ENCODE results near the gene GARNL3.

GARNL3 gene

DNA sequence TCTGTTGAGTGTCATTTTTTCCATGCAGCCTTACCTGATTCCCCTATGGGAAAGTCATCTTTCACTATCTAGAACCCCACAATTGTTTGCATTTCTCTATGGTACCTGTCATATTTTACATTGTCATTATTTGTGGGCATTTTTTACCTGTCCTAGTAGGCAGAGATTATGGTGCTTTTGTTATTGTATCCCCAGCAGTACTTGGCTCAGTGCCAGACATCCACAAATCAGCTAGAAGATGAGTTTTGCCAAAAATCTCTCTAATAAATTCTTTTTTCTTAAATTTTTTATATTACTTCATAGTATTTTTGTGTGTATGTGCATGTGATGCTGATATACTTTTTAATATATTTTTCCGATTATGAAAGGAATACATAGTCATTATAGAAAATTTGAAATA, 13.2 kb downstream of the GARNL3 start:
- TF ChIP-seq, protein P1, sequence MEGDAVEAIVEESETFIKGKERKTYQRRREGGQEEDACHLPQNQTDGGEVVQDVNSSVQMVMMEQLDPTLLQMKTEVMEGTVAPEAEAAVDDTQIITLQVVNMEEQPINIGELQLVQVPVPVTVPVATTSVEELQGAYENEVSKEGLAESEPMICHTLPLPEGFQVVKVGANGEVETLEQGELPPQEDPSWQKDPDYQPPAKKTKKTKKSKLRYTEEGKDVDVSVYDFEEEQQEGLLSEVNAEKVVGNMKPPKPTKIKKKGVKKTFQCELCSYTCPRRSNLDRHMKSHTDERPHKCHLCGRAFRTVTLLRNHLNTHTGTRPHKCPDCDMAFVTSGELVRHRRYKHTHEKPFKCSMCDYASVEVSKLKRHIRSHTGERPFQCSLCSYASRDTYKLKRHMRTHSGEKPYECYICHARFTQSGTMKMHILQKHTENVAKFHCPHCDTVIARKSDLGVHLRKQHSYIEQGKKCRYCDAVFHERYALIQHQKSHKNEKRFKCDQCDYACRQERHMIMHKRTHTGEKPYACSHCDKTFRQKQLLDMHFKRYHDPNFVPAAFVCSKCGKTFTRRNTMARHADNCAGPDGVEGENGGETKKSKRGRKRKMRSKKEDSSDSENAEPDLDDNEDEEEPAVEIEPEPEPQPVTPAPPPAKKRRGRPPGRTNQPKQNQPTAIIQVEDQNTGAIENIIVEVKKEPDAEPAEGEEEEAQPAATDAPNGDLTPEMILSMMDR (IDR thresholded peaks at IDR 0.05; ENCODE audit: insufficient read depth, low read depth, low read length, missing control alignments) = no peak
- no peak for DNase-seq (ENCODE audit: low read depth)
- no peak overlapping the region for H3K4me3 ChIP-seq (ENCODE audit: low read depth, low read length)

- TF ChIP-seq, protein P1 (IDR thresholded peaks at IDR 0.05; ENCODE audit: insufficient read depth, low read depth, low read length, missing control alignments) = no peak
- H3K4me3 ChIP-seq (ENCODE audit: low read depth, low read length) = no peak overlapping the region
- no peak for DNase-seq (ENCODE audit: low read depth)
These were observed 13.8 kb downstream of the GARNL3 start for GRCh38 chr9:127278372-127278771.

DNA sequence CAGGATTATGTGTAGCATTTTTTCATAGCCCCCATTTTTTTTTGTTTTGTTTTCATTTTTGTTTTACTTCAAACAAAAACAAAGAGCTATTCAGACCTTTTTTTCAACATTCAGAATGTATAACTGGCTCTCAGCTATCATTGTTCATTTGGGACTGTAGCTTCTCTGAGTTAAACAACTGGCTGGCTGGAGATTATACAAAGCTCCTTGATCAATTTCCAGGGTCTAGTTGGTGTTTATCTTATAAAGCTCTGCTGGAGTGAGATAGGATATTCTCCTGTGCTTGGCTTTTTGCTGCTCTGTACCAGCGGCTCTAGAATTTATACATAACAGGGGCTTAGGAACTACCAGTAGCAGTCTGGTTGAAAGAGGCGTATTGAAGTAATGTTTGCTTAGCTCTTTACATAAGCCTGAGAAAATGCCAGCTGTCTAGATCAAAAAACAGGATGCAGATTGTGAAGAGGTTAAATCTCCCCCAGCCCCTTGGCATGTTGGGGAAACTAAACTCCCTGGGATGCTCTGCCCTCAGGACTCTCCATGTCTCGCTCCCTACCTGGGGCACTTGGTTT, 15.2 kb downstream of the GARNL3 start:
- no peak overlapping the region for H3K4me3 ChIP-seq (ENCODE audit: low read depth, low read length)
- TF ChIP-seq, protein P1 (IDR thresholded peaks at IDR 0.05; ENCODE audit: insufficient read depth, low read depth, low read length, missing control alignments) = no peak
- DNase-seq (ENCODE audit: low read depth) = no peak

GRCh38 chr9:127280880-127281660, 16.5 kb downstream of the GARNL3 start:
- DNase-seq (ENCODE audit: low read depth) = no peak
- TF ChIP-seq, protein P1 (IDR thresholded peaks at IDR 0.05; ENCODE audit: insufficient read depth, low read depth, low read length, missing control alignments) = no peak
- H3K4me3 ChIP-seq (ENCODE audit: low read depth, low read length) = no peak overlapping the region

DNA sequence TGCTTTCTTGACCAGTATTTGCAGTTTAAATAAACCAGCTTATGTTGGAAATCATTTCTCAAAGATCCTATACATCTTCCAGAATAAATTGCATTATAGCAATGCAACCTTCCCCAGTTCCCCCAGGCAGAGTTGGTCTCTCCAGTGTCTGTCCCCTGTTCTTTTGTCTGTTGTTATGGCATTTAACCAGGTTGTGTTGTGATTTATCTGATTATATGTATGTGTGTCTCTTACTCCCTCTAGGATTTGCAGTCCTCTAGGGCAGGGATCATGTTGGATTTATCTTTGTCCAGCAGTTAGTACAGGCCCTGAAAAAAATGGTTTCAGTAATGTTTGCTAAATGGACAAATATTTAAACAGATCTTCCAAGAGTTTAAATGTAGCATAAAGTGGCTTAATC, 17.3 kb downstream of the GARNL3 start:
- no peak overlapping the region for H3K4me3 ChIP-seq (ENCODE audit: low read depth, low read length)
- TF ChIP-seq, protein P1 (IDR thresholded peaks at IDR 0.05; ENCODE audit: insufficient read depth, low read depth, low read length, missing control alignments) = no peak
- DNase-seq (ENCODE audit: low read depth) = no peak

- no peak for DNase-seq (ENCODE audit: low read depth)
- no peak overlapping the region for H3K4me3 ChIP-seq (ENCODE audit: low read depth, low read length)
- TF ChIP-seq, protein P1 (IDR thresholded peaks at IDR 0.05; ENCODE audit: insufficient read depth, low read depth, low read length, missing control alignments) = no peak
These were observed 18.0 kb downstream of the GARNL3 start for GRCh38 chr9:127282611-127283010.

Measured in GM12865 (cell line).